HK-2 (cell line): Measurements from ENCODE around the gene SNRNP25.

ENCODE experiments used
- DNase-seq: peaks from one replicate; pipeline ENCODE4 v3.0.0-alpha.2; 2018; ENCODE audit not compliant: unreplicated experiment

The SNRNP25 gene

GRCh38 chr16:101586-101985 is 48.0 kb downstream of the SNRNP25 start:
- no peak for DNase-seq

GRCh38 chr16:102060-102855 is 48.6 kb downstream of the SNRNP25 start:
- DNase-seq = no peak

- no peak for DNase-seq
Measured at GRCh38 chr16:104355-104754, 50.7 kb downstream of the SNRNP25 start.

GRCh38 chr16:104928-105327 is 51.3 kb downstream of the SNRNP25 start:
- no peak for DNase-seq

GRCh38 chr16:105521-105920 is 51.9 kb downstream of the SNRNP25 start:
- no peak for DNase-seq

GRCh38 chr16:106623-107324 is 53.1 kb downstream of the SNRNP25 start:
- DNase-seq = peak; percentile 38
